GM20000 (cell line): ENCODE data around the gene ATOH1.

Experiments
- DNase-seq: peaks from one replicate; pipeline ENCODE4 v3.0.0; 2012; ENCODE audit warnings: low spot score
- CTCF ChIP-seq: IDR thresholded peaks from 2 replicates; pipeline ENCODE4 v1.5.1; 2012; ENCODE audit warnings: mild to moderate bottlenecking, control low read depth; ENCODE audit errors: extremely low read depth, missing control alignments

The ATOH1 gene

GRCh38 chr4:93839704-93840103 is 11.2 kb downstream of the ATOH1 start:
- no peak for DNase-seq
- TF ChIP-seq CTCF, result no peak

- no peak for TF ChIP-seq CTCF
- DNase-seq, result no peak
These were observed 13.3 kb downstream of the ATOH1 start for GRCh38 chr4:93841803-93842345.

- TF ChIP-seq CTCF, result no peak
- no peak for DNase-seq
These were observed 14.2 kb downstream of the ATOH1 start for GRCh38 chr4:93842601-93843252.

- no peak for TF ChIP-seq CTCF
- DNase-seq, result no peak
These were observed 15.2 kb downstream of the ATOH1 start for GRCh38 chr4:93843772-93844171.

GRCh38 chr4:93852680-93853079 is 24.1 kb downstream of the ATOH1 start:
- DNase-seq, result no peak
- TF ChIP-seq CTCF, result no peak

- no peak for DNase-seq
- no peak for TF ChIP-seq CTCF
These were observed 27.4 kb downstream of the ATOH1 start for GRCh38 chr4:93855926-93856325.

- TF ChIP-seq CTCF, result peak; percentile 20
- no peak for DNase-seq
These were observed 37.1 kb downstream of the ATOH1 start for GRCh38 chr4:93865650-93866049.
